ENCODE data around the gene MEF2C. TPM values are rescaled to one million over a fixed set of nuclear protein-coding genes. Genes with fewer than 3 reads are reported as not detected.

The MEF2C gene
- polyA plus RNA-seq, 1 donor (not counting 4 experiments of a cell fraction or from before 2014, with no cell fraction given), result 0.10 TPM

- no peak overlapping the region for H2AFZ ChIP-seq (ENCODE audit: control insufficient read depth, low read length)
- no peak overlapping the region for H3K4me2 ChIP-seq (ENCODE audit: control insufficient read depth, extremely low read depth, insufficient read depth, low read depth, low read length)
- no peaks in the 10 kb centered on the region for H3K9me1 ChIP-seq (ENCODE audit: control insufficient read depth, extremely low read depth, insufficient read depth, low read length)
- no peaks in the 10 kb centered on the region for H3K4me1 ChIP-seq (ENCODE audit: control insufficient read depth, extremely low read depth, insufficient read depth, low read length)
- H3K36me3 ChIP-seq (ENCODE audit: control insufficient read depth in 2 of 2, extremely low read depth in 1 of 2, insufficient read depth in 2 of 2, low read length in 2 of 2), result no peaks in the 10 kb centered on the region
- TF ChIP-seq EZH2 (IDR thresholded peaks at IDR 0.05; ENCODE audit: low read length) (no peak), CTCF (optimal IDR thresholded peaks at IDR 0.05 in 1 of 3, IDR thresholded peaks at IDR 0.05 in 1 of 3, conservative IDR thresholded peaks at IDR 0.05 in 1 of 3; ENCODE audit: extremely low read depth in 1 of 3, insufficient read depth in 2 of 3, low read length in 3 of 3) (no peak)
- no peaks in the 10 kb centered on the region for H3K9me3 ChIP-seq (ENCODE audit: control insufficient read depth, low read depth, low read length)
- H3K27ac ChIP-seq (ENCODE audit: control insufficient read depth, insufficient read depth, low read length), result no peak overlapping the region
- no peaks in the 10 kb centered on the region for H4K20me1 ChIP-seq (ENCODE audit: control insufficient read depth, extremely low read depth, insufficient read depth, low read length)
- no peaks in the 10 kb centered on the region for H3K27me3 ChIP-seq (ENCODE audit: control insufficient read depth, extremely low read depth, insufficient read depth, low read length)
- H3K9ac ChIP-seq (ENCODE audit: control insufficient read depth, extremely low read depth, insufficient read depth, low read length), result no peak overlapping the region
- FAIRE-seq, result no peak
- dilution Hi-C loops (cut with MboI; ENCODE audit: extremely low pct_ligation_motif_present, low sequenced_read_pairs), result no loop called here
- no peak for DNase-seq (ENCODE audit: low read depth, low spot score)
- no peak overlapping the region for H3K4me3 ChIP-seq (ENCODE audit: control insufficient read depth in 2 of 3, extremely low read depth in 1 of 3, insufficient read depth in 2 of 3, low read depth in 1 of 3, low read length in 3 of 3)
- no peaks in the 10 kb centered on the region for H3K79me2 ChIP-seq (ENCODE audit: control insufficient read depth, insufficient read depth, low read length)
Measured at GRCh38 chr5:88834131-88834462, 48.9 kb downstream of the MEF2C start.

DNA sequence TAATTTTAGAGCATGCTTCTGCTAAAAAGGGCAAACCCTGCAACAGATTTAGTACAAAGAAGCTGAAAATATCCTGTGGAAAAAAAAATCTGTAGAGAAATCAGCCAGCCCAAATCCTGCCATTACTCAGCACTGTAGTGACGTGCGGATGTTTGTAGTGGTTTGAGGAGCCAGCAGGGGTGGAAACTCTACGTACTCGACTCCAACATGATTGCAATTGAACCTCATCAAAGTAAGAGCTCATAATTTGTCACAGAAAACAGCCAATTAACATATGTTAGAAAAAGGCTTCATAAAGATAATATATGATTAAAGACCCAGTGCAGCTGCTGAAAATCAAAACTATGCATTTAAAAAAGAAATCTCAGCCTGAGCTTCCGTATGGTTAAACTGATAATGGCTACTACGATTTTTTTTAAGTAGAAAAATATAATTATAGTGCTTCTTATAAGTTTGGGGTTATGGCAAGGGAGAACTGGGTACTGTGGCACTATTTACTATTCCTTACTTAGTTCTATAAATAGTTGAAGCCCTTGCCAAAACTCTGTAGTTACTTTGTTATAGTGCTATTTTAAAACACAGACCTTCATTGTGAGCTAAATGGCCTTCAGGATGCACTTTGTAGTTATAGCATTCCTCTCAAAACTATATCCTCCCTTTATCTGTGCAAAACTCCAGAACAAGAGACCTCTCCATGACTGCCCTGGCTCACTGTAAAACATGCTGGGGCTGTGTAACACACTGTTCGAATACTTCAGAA is 49.4 kb downstream of the MEF2C start:
- Histone ChIP-seq H4K20me1 (ENCODE audit: control insufficient read depth, extremely low read depth, insufficient read depth, low read length) (no peaks in the 10 kb centered on the region), H3K4me1 (ENCODE audit: control insufficient read depth, extremely low read depth, insufficient read depth, low read length) (no peaks in the 10 kb centered on the region), H3K27ac (ENCODE audit: control insufficient read depth, insufficient read depth, low read length) (no peak overlapping the region), H3K4me3 (ENCODE audit: control insufficient read depth in 2 of 3, extremely low read depth in 1 of 3, insufficient read depth in 2 of 3, low read depth in 1 of 3, low read length in 3 of 3) (no peak overlapping the region), H2AFZ (ENCODE audit: control insufficient read depth, low read length) (no peak overlapping the region), H3K9me1 (ENCODE audit: control insufficient read depth, extremely low read depth, insufficient read depth, low read length) (no peaks in the 10 kb centered on the region), H3K36me3 (ENCODE audit: control insufficient read depth in 2 of 2, extremely low read depth in 1 of 2, insufficient read depth in 2 of 2, low read length in 2 of 2) (no peaks in the 10 kb centered on the region), H3K9me3 (ENCODE audit: control insufficient read depth, low read depth, low read length) (no peaks in the 10 kb centered on the region), H3K4me2 (ENCODE audit: control insufficient read depth, extremely low read depth, insufficient read depth, low read depth, low read length) (no peak overlapping the region), H3K27me3 (ENCODE audit: control insufficient read depth, extremely low read depth, insufficient read depth, low read length) (no peaks in the 10 kb centered on the region), H3K9ac (ENCODE audit: control insufficient read depth, extremely low read depth, insufficient read depth, low read length) (no peak overlapping the region), H3K79me2 (ENCODE audit: control insufficient read depth, insufficient read depth, low read length) (no peaks in the 10 kb centered on the region)
- dilution Hi-C loops (cut with MboI; ENCODE audit: extremely low pct_ligation_motif_present, low sequenced_read_pairs), result no loop called here
- no peak for DNase-seq (ENCODE audit: low read depth, low spot score)
- no peak for TF ChIP-seq EZH2 (IDR thresholded peaks at IDR 0.05; ENCODE audit: low read length)
- no peak for TF ChIP-seq CTCF (optimal IDR thresholded peaks at IDR 0.05 in 1 of 3, IDR thresholded peaks at IDR 0.05 in 1 of 3, conservative IDR thresholded peaks at IDR 0.05 in 1 of 3; ENCODE audit: extremely low read depth in 1 of 3, insufficient read depth in 2 of 3, low read length in 3 of 3)
- no peak for FAIRE-seq

Data from keratinocyte (primary cell).